B cell (primary cell): ENCODE measurements around the gene CATSPER1. TPM values are rescaled to one million over a fixed set of nuclear protein-coding genes. Genes with fewer than 3 reads are reported as not detected.

ENCODE experiments used
- ATAC-seq: fragments of 200-7000 bp; cut with Tn5 transposase; one replicate; pipeline ENCODE4 v1.10.0; 2021; ENCODE audit warnings: low read depth, mild to moderate bottlenecking, moderate number of reproducible peaks, moderate library complexity
- CTCF ChIA-PET: fragments of 350-600 bp; sonication (Branson Sonifier 250); formaldehyde crosslinking; loops from one replicate; lab custom pipeline; 2021; ENCODE audit warnings: antibody characterized with exemption, inconsistent platforms; lab: Charles Lee
- POLR2A ChIA-PET: fragments of 350-600 bp; sonication (Branson Sonifier 250); formaldehyde crosslinking; loops from one replicate; lab custom pipeline; 2021; ENCODE audit warnings: antibody characterized with exemption; lab: Charles Lee
- DNase-seq: peaks from one replicate; pipeline ENCODE4 v3.0.0; 2013
- H2AFZ ChIP-seq: 2 replicates; pipeline ENCODE4 v1.6.1; 2012; ENCODE audit warnings: mild to moderate bottlenecking, low read depth, low read length; ENCODE audit not compliant: insufficient read depth, poor library complexity, severe bottlenecking
- H3K27ac ChIP-seq, 2 donors: 1 replicate in 1 of 2; 2 replicates in 1 of 2; pipeline ENCODE4 v1.5.1; 2012 to 2013; ENCODE audit warnings: low read length in 2 of 2, mild to moderate bottlenecking in 2 of 2, moderate library complexity in 1 of 2
- H3K27me3 ChIP-seq, 4 experiments: fragments of 200-600 bp in 1 of 4; sonication (generic) in 1 of 4; replicated peaks in 1 of 4; 1 replicate in 2 of 4; 2 replicates in 2 of 4; pipeline versions ENCODE4 v1.6.1 to v1.7.0; 2013 to 2016; ENCODE audit warnings: low read length in 3 of 4, mild to moderate bottlenecking in 2 of 4, mixed read lengths in 1 of 4, moderate library complexity in 1 of 4; ENCODE audit not compliant: insufficient read depth in 4 of 4, control insufficient read depth in 3 of 4; ENCODE audit errors: control extremely low read depth in 1 of 4
- H3K36me3 ChIP-seq, 2 experiments: replicated peaks in 1 of 2; 1 replicate in 1 of 2; 2 replicates in 1 of 2; pipeline versions ENCODE4 v1.6.1 to v1.7.1; 2013; ENCODE audit warnings: low read length in 1 of 2; ENCODE audit not compliant: insufficient read depth in 2 of 2, control insufficient read depth in 1 of 2; ENCODE audit errors: control extremely low read depth in 1 of 2, extremely low read depth in 1 of 2
- H3K4me1 ChIP-seq, 2 donors: fragments of 200-600 bp in 1 of 2; sonication (generic) in 1 of 2; 1 replicate in 1 of 2; 2 replicates in 1 of 2; pipeline versions ENCODE4 v1.5.1 to v1.6.1; 2013 to 2017; ENCODE audit warnings: low read length in 2 of 2; ENCODE audit not compliant: control insufficient read depth in 2 of 2, insufficient read depth in 2 of 2
- H3K4me2 ChIP-seq: replicated peaks from 2 replicates; pipeline ENCODE3; 2012; ENCODE audit warnings: mild to moderate bottlenecking, low read depth, low read length; ENCODE audit not compliant: poor library complexity, severe bottlenecking
- H3K4me3 ChIP-seq, 5 experiments: fragments of 200-600 bp in 1 of 5; sonication (generic) in 1 of 5; 1 replicate in 3 of 5; 2 replicates in 2 of 5; pipeline versions ENCODE4 v1.5.1 to v1.7.0; 2011 to 2016; ENCODE audit warnings: low read length in 4 of 5, mild to moderate bottlenecking in 4 of 5, low read depth in 2 of 5, control low read depth in 1 of 5, moderate library complexity in 1 of 5; ENCODE audit not compliant: insufficient read depth in 1 of 5; ENCODE audit errors: control extremely low read depth in 1 of 5, extremely low read depth in 1 of 5
- H3K79me2 ChIP-seq: fragments of 200-600 bp; sonication (generic); one replicate; pipeline ENCODE4 v1.6.0; 2016; ENCODE audit warnings: low read length; ENCODE audit not compliant: control insufficient read depth, insufficient read depth
- H3K9ac ChIP-seq: fragments of 200-600 bp; sonication (generic); 2 replicates; pipeline ENCODE4 v1.6.1; 2017; ENCODE audit warnings: mild to moderate bottlenecking, low read length, moderate library complexity
- H3K9me3 ChIP-seq, 3 donors: one replicate each; pipeline versions ENCODE4 v1.6.1 to v1.7.1; 2013; ENCODE audit warnings: low read length in 2 of 3; ENCODE audit not compliant: control insufficient read depth in 2 of 3, insufficient read depth in 1 of 3; ENCODE audit errors: control extremely low read depth in 1 of 3
- H4K20me1 ChIP-seq: 2 replicates; pipeline ENCODE4 v1.6.0; 2012; ENCODE audit warnings: mild to moderate bottlenecking, low read length; ENCODE audit not compliant: insufficient read depth, control insufficient read depth, poor library complexity, severe bottlenecking
- H3K27ac Mint-ChIP-seq: one replicate; pipeline ENCODE4 v1.8.0; 2021; ENCODE audit warnings: mixed read lengths
- H3K27me3 Mint-ChIP-seq: one replicate; pipeline ENCODE4 v1.8.0; 2021; ENCODE audit warnings: mixed read lengths
- H3K4me1 Mint-ChIP-seq: one replicate; pipeline ENCODE4 v1.8.0; 2021; ENCODE audit warnings: mixed read lengths
- H3K4me3 Mint-ChIP-seq: one replicate; pipeline ENCODE4 v1.8.0; 2021; ENCODE audit warnings: mixed read lengths
- H3K9me3 Mint-ChIP-seq: one replicate; pipeline ENCODE4 v1.8.0; 2022; ENCODE audit warnings: mixed read lengths; ENCODE audit not compliant: insufficient read depth
- EZH2 ChIP-seq: IDR thresholded peaks from 2 replicates; pipeline ENCODE4 v1.6.1; 2012; ENCODE audit warnings: borderline replicate concordance, low read depth, mild to moderate bottlenecking, moderate library complexity, low read length; ENCODE audit not compliant: insufficient read depth, poor library complexity, severe bottlenecking
- WGBS: methylation state at CpG from one replicate; pipeline ENCODE4 v1.1.5; 2013; ENCODE audit warnings: missing lambda C conversion rate; ENCODE audit not compliant: insufficient coverage; 5-methylcytosine and 5-hydroxymethylcytosine counted together
- intact Hi-C: fragments of 100-400 bp; cut with micrococcal nuclease; formaldehyde crosslinking; loops from one replicate; pipeline ENCODE4 v1.10.0; 2022
- polyA minus RNA-seq: library from RNA; depleted of rRNA, polyadenylated mRNA; stranded (reverse); fragments of >200 nt; gene quantifications from 2 replicates; pipeline ENCODE4 v1.2.3, GENCODE V29; 2012
- polyA plus RNA-seq: library from polyadenylated mRNA; depleted of rRNA; stranded (reverse); fragments of >200 nt; gene quantifications from 2 replicates; pipeline ENCODE4 v1.2.3, GENCODE V29; 2012
- total RNA-seq, 2 donors: library from RNA; stranded (reverse); fragments of 120-200 nt in 1 of 2; gene quantifications; 1 replicate in 1 of 2; 2 replicates in 1 of 2; pipeline versions ENCODE4 v1.2.3 to v1.2.4, GENCODE V29; 2013 to 2022
- TF ChIP-seq, protein P1 (sequence below): fragments of 200-600 bp; IDR thresholded peaks from one replicate; pipeline ENCODE4 v1.8.0; 2022; ENCODE audit warnings: antibody characterized with exemption, mild to moderate bottlenecking

The CATSPER1 gene
- total RNA-seq (not detected in 2 replicates), polyA plus RNA-seq (not detected in 2 replicates), polyA minus RNA-seq (not detected in 2 replicates)
- total RNA-seq (2013) = 0.30 TPM

DNA sequence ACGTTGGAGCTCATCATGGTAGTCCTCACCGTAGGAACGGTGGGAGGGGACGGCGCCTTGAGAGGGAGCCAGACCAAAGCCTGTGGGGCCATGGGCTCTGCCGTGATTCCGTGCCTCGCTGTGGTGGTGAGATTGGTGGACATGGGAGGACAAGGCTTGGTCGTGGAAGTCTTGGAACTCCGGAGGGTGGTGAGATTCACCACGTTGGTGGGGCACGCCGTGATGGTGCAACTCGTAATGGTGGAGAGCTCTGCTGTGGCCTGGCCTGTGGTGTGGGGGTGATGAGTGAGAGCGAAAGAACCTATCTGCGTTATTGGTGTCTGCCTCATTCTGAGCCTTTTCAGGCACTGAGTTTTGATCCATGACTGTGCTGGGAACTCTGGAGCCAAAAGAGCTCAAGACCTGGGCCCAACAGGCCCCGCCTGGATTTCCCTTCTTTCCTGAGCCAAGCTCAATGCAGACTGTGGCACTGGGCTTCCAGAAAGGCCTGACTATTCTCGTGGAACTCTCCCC lies at the start of gene CATSPER1:
Gene CATSPER1, minus strand, starts transcription at position 463 of the 513 bp plus-strand sequence. Its CDS starts 100 bp downstream, at position 363.
- Histone ChIP-seq H3K27ac (no peak within 1 kb of the TSS), H3K27me3 (peaks cover 0 to 9% (median 4%) of the 10 kb centered on the region in 4 experiments), H3K4me3 (no peak within 1 kb of the TSS), H3K4me1 (peaks cover 7% of the 10 kb centered on the region in 2 donors), H4K20me1 (no peaks in the 10 kb centered on the region), H3K36me3 (no peaks in the 10 kb centered on the region), H3K9me3 (no peaks in the 10 kb centered on the region), H2AFZ (no peak within 1 kb of the TSS), H3K9ac (no peak within 1 kb of the TSS), H3K4me2 (no peak within 1 kb of the TSS), H3K79me2 (no peaks in the 10 kb centered on the region)
- ATAC-seq = no peak
- TF ChIP-seq, protein P1, sequence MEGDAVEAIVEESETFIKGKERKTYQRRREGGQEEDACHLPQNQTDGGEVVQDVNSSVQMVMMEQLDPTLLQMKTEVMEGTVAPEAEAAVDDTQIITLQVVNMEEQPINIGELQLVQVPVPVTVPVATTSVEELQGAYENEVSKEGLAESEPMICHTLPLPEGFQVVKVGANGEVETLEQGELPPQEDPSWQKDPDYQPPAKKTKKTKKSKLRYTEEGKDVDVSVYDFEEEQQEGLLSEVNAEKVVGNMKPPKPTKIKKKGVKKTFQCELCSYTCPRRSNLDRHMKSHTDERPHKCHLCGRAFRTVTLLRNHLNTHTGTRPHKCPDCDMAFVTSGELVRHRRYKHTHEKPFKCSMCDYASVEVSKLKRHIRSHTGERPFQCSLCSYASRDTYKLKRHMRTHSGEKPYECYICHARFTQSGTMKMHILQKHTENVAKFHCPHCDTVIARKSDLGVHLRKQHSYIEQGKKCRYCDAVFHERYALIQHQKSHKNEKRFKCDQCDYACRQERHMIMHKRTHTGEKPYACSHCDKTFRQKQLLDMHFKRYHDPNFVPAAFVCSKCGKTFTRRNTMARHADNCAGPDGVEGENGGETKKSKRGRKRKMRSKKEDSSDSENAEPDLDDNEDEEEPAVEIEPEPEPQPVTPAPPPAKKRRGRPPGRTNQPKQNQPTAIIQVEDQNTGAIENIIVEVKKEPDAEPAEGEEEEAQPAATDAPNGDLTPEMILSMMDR = no peak
- no peak for DNase-seq
- Mint-ChIP-seq H3K4me1 (peaks cover 5% of the 10 kb centered on the region), H3K27ac (no peak within 1 kb of the TSS), H3K9me3 (no peaks in the 10 kb centered on the region), H3K27me3 (peaks cover 7% of the 10 kb centered on the region), H3K4me3 (no peak within 1 kb of the TSS)
- intact Hi-C loops = no loop called here
- WGBS = 91% methylated on average over 18 of the region's 18 CpGs
- CTCF ChIA-PET = interaction anchor here (1.0 to 2.2 kb wide), 2 partner anchors 19 to 24 kb away, joined by 3 to 7 read pairs; partner anchors contain the start of genes BANF1 and EIF1AD
- POLR2A ChIA-PET = no interaction called here

DNA sequence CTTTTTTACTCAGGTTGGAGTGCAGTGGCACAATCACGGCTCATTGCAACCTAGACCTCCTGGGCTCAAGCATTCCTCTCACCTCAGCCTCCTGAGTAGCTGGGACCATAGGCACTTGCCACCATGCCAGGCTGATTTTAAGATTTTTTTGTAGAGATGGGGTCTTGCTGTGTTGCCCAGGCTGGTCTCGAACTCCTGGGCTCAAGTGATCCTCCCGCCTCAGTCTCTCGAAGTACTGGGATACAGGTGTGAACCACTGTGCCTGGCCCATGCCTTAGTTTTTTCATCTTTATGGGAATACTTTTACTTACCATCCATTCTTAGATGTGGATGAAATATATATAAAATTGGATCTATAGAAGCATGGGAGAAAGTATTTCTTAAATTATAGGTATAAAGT lies 49.0 kb upstream of the CATSPER1 start:
- ATAC-seq (no peak), DNase-seq (no peak)
- H3K9me3 Mint-ChIP-seq = no peaks in the 10 kb centered on the region
- TF ChIP-seq, protein P1 = no peak
- no peak for TF ChIP-seq EZH2
- intact Hi-C loops = no loop called here
- Histone ChIP-seq H3K27me3 (no peaks in the 10 kb centered on the region), H3K4me1 (peaks cover 62 to 70% of the 10 kb centered on the region in 2 donors), H3K27ac (peak overlapping the region in 1 of 2 donors; percentile 93), H3K9me3 (no peaks in the 10 kb centered on the region), H3K79me2 (peaks cover 99% of the 10 kb centered on the region), H3K36me3 (peaks cover 1 to 30% of the 10 kb centered on the region in 2 experiments), H3K9ac (no peak overlapping the region), H3K4me3 (no peak overlapping the region), H3K4me2 (no peak overlapping the region), H2AFZ (no peak overlapping the region), H4K20me1 (peaks cover 27% of the 10 kb centered on the region)
- H3K4me3 Mint-ChIP-seq = no peak overlapping the region
- 86% methylated on average over 1 of the region's 4 CpGs for WGBS
- H3K27ac Mint-ChIP-seq = no peak overlapping the region
- POLR2A ChIA-PET = no interaction called here
- no peaks in the 10 kb centered on the region for H3K27me3 Mint-ChIP-seq
- CTCF ChIA-PET = interaction anchor here (0.6 to 1.0 kb wide), 2 partner anchors 51 to 95 kb away, joined by 3 read pairs; no protein-coding TSS in a partner anchor
- peaks cover 78% of the 10 kb centered on the region for H3K4me1 Mint-ChIP-seq
